Nephron progenitor cell (in vitro differentiated cells): ENCODE data around the gene SYT1.

Experiments
- DNase-seq: peaks from one replicate; pipeline ENCODE4 v3.0.0; 2021
- H3K27ac Mint-ChIP-seq: 2 replicates; pipeline ENCODE4 v1.8.0; 2021; ENCODE audit warnings: mild to moderate bottlenecking, moderate library complexity, mixed read lengths
- H3K27me3 Mint-ChIP-seq: 2 replicates; pipeline ENCODE4 v1.8.0; 2021; ENCODE audit warnings: mild to moderate bottlenecking, low read depth, mixed read lengths; ENCODE audit not compliant: poor library complexity
- H3K36me3 Mint-ChIP-seq: 2 replicates; pipeline ENCODE4 v1.8.0; 2021; ENCODE audit warnings: low read depth, mixed read lengths
- H3K4me1 Mint-ChIP-seq: 2 replicates; pipeline ENCODE4 v1.8.0; 2021; ENCODE audit warnings: mixed read lengths
- H3K4me3 Mint-ChIP-seq: 2 replicates; pipeline ENCODE4 v1.8.0; 2021; ENCODE audit warnings: mild to moderate bottlenecking, moderate library complexity, mixed read lengths
- H3K9me3 Mint-ChIP-seq: 2 replicates; pipeline ENCODE4 v1.8.0; 2021; ENCODE audit warnings: mild to moderate bottlenecking, moderate library complexity, mixed read lengths
- TF ChIP-seq, protein P1 (sequence below): fragments of 200-600 bp; sonication (generic); IDR thresholded peaks from 2 replicates; pipeline ENCODE4 v1.5.0; 2021; ENCODE audit warnings: antibody characterized with exemption

SYT1 gene

GRCh38 chr12:79357048-79357447 lies 492.5 kb downstream of the SYT1 start:
- Mint-ChIP-seq H3K9me3 (no peaks in the 10 kb centered on the region), H3K4me3 (no peak overlapping the region), H3K4me1 (no peaks in the 10 kb centered on the region), H3K27ac (no peak overlapping the region), H3K36me3 (peaks cover 10% of the 10 kb centered on the region), H3K27me3 (no peaks in the 10 kb centered on the region)
- no peak for DNase-seq
- TF ChIP-seq, protein P1, sequence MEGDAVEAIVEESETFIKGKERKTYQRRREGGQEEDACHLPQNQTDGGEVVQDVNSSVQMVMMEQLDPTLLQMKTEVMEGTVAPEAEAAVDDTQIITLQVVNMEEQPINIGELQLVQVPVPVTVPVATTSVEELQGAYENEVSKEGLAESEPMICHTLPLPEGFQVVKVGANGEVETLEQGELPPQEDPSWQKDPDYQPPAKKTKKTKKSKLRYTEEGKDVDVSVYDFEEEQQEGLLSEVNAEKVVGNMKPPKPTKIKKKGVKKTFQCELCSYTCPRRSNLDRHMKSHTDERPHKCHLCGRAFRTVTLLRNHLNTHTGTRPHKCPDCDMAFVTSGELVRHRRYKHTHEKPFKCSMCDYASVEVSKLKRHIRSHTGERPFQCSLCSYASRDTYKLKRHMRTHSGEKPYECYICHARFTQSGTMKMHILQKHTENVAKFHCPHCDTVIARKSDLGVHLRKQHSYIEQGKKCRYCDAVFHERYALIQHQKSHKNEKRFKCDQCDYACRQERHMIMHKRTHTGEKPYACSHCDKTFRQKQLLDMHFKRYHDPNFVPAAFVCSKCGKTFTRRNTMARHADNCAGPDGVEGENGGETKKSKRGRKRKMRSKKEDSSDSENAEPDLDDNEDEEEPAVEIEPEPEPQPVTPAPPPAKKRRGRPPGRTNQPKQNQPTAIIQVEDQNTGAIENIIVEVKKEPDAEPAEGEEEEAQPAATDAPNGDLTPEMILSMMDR = no peak

GRCh38 chr12:79358716-79359300 lies 494.2 kb downstream of the SYT1 start:
- TF ChIP-seq, protein P1 = no peak
- Mint-ChIP-seq H3K4me3 (no peak overlapping the region), H3K27ac (no peak overlapping the region), H3K9me3 (no peaks in the 10 kb centered on the region), H3K27me3 (no peaks in the 10 kb centered on the region), H3K4me1 (no peaks in the 10 kb centered on the region), H3K36me3 (peaks cover 10% of the 10 kb centered on the region)
- DNase-seq = no peak

- Mint-ChIP-seq H3K27me3 (no peaks in the 10 kb centered on the region), H3K27ac (no peak overlapping the region), H3K9me3 (no peaks in the 10 kb centered on the region), H3K36me3 (peaks cover 5% of the 10 kb centered on the region), H3K4me3 (no peak overlapping the region), H3K4me1 (no peaks in the 10 kb centered on the region)
- TF ChIP-seq, protein P1 = no peak
- no peak for DNase-seq
Observed at GRCh38 chr12:79360286-79360685, 495.7 kb downstream of the SYT1 start.

DNA sequence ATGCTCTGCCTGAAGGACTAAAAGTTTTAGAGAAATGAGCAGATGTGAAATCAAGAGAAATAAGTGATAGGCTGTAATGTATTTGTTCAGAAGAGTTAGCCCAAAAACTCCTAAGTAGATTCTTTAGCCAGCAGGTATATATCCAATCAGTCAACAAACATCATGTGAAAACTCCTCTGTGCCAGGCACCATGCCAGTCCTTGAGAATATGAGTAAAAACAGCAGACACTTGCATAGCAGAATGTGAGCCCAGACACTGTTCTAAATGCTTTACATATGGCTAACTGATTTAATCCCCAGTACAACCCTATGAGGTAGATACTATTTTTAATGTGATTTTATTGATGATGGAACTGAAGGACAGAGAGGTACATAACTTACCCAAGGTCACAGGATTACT lies 496.4 kb downstream of the SYT1 start:
- Mint-ChIP-seq H3K9me3 (no peaks in the 10 kb centered on the region), H3K36me3 (peaks cover 5% of the 10 kb centered on the region), H3K4me3 (no peak overlapping the region), H3K4me1 (no peaks in the 10 kb centered on the region), H3K27me3 (no peaks in the 10 kb centered on the region), H3K27ac (no peak overlapping the region)
- no peak for DNase-seq
- TF ChIP-seq, protein P1 = no peak

DNA sequence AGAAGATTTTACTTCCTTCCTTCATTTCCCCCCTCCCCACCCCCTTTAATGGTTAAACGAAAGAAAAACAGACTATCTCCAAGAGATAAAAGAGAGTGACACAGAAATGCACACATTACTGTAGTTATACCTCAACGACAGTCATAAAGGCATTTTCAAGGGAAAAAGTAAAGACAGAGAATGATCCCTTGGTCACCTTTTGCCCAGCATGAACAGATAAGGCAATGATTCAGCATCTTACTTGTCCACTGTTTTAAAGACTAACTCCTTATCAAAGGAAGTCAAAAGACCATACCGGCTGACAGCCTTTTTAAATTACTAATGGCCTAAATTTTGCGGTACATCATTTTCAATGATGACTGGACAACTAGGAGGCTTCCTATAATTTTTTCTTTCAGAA lies 499.6 kb downstream of the SYT1 start:
- H3K4me1 Mint-ChIP-seq = peaks cover 9% of the 10 kb centered on the region
- DNase-seq = no peak
- H3K4me3 Mint-ChIP-seq = no peak overlapping the region
- TF ChIP-seq, protein P1 = no peak
- no peaks in the 10 kb centered on the region for H3K9me3 Mint-ChIP-seq
- H3K27ac Mint-ChIP-seq = no peak overlapping the region
- peaks cover 14% of the 10 kb centered on the region for H3K36me3 Mint-ChIP-seq
- H3K27me3 Mint-ChIP-seq = no peaks in the 10 kb centered on the region

DNA sequence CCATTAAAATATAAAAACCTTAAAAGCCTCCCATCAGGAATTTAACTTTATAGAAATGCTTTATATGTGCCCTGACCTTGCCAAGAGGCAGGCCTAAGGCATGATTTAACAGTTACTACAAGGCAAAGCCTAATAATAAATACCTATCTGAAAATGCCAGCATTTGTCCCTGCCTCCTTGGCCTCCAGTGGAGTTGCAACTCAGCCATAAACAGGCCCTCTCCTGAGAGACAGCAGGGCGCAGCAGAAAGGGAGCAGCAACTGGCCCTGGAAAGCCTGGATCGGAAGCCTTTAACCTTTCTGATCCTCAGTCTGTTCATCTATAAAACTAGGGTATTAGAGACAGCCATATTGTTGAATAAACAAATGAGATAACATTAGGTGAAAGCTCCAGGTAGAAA lies 501.8 kb downstream of the SYT1 start:
- Mint-ChIP-seq H3K9me3 (no peaks in the 10 kb centered on the region), H3K27ac (no peak overlapping the region), H3K36me3 (peaks cover 11% of the 10 kb centered on the region), H3K4me3 (no peak overlapping the region), H3K4me1 (peaks cover 9% of the 10 kb centered on the region), H3K27me3 (peaks cover 3% of the 10 kb centered on the region)
- TF ChIP-seq, protein P1 = no peak
- peak; percentile 4 for DNase-seq
